Fibroblast of skin of back (primary cell): ENCODE data around the gene ILF3.
A peak's percentile ranks its signal among the peaks of the same experiment; 100 is the strongest.

Source experiments
- DNase-seq: peaks from one replicate; pipeline ENCODE4 v3.0.0-alpha.2; 2013

Gene ILF3

GRCh38 chr19:10678813-10679212, 24.7 kb downstream of the ILF3 start:
- DNase-seq = no peak

- no peak for DNase-seq
Measured at GRCh38 chr19:10679743-10680142, 25.6 kb downstream of the ILF3 start.

DNA sequence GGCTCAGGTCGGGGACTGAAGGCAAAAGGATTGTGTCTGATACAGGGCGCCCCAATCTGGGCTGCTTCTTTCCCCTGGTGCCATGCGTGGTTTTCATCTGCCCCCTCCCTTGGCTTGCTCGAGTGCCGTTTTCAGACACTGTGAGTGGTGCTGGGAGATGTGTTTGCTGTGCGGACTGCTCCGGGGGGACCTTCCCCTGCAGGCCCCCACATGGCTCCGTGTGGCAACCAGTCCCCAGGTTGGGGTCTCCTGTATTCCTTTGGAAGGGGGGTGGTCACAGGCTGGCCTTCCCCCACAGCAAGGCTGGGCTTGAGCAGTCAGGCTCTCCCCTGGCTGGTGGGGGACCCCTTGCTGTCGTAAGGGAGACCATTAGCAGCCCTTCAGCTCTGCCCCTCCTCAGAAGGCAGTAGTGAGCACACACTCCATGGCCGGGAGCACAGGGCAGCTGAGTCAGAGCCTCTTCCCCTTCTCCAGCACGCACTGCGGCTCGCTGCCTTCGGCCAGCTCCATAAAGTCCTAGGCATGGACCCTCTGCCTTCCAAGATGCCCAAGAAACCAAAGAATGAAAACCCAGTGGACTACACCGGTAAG, 26.5 kb downstream of the ILF3 start:
- no peak for DNase-seq

DNA sequence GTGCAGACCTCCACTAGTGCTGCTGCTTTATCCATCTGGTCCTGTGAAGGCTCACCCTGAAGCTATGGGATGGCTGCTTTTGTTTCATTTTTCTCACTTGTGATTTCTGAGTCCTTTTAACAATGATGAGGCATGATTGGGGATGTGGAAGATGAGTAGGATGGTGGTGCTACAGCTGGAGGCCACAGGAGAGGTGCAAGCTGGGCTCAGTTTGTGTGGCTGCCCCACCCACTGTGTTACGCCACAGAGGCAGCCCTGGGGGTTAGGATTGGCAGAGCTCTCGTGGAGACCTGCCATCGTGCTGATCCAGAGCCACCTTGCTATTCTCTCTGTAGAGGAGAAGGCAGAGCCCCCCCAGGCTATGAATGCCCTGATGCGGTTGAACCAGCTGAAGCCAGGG, 27.5 kb downstream of the ILF3 start:
- no peak for DNase-seq

DNA sequence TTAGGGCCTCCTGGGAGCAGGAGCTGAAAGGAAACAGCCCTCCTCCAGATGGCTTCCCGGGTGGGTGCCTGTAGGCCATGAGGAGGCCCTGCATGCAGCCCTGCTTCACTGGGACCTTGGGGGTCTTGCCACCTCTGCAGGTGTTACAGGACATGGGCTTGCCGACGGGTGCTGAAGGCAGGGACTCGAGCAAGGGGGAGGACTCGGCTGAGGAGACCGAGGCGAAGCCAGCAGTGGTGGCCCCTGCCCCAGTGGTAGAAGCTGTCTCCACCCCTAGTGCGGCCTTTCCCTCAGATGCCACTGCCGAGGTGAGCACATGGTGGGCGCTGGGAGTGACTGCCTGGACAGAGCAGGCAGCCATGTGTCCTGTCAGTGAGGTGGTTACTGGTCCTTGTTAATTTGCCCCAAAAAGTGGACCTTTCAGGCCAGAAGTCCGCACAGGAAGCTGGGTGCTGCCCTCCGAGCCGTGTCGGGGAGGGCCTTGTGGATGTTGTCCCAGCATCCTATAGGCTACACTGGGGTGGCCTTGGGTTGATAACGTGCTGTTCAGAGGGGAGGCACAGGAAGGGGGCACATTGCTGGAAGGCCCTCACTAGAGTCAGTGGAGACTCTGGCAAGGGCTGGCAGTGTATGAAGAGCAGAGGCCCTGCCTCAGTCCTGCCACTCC, 28.4 kb downstream of the ILF3 start:
- no peak for DNase-seq

DNA sequence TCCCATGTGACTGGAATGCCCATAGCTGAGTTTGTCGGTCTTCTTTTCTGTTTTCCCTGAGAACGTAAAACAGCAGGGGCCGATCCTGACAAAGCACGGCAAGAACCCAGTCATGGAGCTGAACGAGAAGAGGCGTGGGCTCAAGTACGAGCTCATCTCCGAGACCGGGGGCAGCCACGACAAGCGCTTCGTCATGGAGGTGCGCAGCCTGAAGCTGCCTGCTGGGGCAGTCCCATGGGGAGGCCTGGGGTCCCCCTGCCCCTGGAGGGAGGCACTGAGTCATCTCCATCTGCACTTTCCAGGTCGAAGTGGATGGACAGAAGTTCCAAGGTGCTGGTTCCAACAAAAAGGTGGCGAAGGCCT, 28.9 kb downstream of the ILF3 start:
- DNase-seq = no peak

DNA sequence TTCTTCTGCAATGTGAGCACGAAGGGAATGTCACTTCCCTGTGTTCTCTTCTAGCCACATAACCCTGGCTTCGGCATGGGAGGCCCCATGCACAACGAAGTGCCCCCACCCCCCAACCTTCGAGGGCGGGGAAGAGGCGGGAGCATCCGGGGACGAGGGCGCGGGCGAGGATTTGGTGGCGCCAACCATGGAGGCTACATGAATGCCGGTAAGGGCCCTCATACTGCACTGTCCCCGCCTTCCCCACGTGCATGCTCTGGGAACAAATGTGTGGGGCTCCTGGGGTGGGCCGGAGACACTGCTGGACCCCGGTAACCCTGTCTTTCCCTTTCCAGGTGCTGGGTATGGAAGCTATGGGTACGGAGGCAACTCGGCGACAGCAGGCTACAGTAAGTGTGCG, 29.4 kb downstream of the ILF3 start:
- no peak for DNase-seq

GRCh38 chr19:10685210-10685609, 31.1 kb downstream of the ILF3 start:
- no peak for DNase-seq

GRCh38 chr19:10686193-10686592, 32.0 kb downstream of the ILF3 start:
- DNase-seq = no peak

DNA sequence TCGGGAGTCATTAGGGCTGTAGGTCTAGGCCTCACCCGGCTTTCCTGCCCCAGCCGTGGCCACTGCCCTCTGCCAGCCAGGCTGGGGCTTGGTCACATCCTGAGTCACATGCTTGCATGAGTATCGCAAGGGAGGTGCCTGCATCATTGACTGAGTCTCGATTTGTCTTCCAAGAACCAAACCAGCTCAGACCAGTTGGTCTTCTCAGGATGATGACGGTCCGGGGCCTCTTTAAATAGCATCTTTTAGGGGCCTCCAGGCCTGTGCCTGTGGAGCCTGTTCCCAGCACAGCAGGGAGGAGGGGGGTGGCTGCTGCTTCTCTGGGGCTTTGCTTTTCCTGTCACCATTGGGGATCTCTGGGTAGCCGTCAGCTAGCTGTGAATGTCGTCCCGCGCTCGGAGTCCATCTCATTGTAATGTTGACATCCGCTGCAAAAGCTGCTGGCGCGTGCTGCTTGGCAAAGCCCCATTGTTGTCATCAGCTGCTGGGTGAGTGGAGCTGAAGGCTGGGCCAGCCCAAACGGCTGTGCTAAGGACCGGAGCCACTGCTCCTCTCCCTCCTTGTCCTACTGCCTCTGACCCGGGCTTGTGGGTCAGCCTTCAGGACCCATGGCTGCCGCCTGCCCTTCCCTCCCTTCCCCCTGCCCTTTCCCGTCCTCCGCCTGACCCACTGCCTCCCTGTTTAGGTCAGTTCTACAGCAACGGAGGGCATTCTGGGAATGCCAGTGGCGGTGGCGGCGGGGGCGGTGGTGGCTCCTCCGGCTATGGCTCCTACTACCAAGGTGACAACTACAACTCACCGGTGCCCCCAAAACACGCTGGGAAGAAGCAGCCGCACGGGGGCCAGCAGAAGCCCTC, 32.7 kb downstream of the ILF3 start:
- no peak for DNase-seq

DNA sequence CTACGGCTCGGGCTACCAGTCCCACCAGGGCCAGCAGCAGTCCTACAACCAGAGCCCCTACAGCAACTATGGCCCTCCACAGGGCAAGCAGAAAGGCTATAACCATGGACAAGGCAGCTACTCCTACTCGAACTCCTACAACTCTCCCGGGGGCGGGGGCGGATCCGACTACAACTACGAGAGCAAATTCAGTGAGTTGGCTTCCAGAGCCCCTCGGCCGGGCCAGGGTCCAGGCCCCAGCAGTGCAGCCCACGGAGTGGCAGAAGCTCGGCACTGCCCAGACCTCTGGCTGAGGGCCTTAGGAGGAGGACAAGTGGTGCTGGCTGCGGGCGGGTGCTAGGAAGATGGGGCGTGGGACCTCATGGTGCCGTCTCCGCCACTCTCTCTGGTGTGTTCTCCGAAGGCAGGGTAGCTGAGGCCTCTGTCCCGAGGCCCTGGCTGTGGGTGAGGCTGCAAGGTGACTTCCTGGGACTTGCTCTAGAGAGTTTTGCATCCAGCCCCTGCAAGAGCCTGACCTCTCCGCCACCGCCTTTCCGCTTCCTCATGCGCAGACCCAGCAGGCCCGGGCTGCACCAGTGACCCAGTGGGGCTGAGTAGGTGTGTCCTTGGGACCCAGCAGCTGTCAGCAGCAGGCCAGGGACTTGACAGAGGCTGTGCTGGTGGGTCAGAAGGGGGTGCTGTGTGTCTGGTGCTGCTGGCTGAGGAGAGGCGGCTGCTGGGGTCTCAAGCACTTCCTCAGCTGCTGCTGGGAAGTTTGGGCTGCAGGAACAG, 33.6 kb downstream of the ILF3 start:
- DNase-seq = no peak

DNA sequence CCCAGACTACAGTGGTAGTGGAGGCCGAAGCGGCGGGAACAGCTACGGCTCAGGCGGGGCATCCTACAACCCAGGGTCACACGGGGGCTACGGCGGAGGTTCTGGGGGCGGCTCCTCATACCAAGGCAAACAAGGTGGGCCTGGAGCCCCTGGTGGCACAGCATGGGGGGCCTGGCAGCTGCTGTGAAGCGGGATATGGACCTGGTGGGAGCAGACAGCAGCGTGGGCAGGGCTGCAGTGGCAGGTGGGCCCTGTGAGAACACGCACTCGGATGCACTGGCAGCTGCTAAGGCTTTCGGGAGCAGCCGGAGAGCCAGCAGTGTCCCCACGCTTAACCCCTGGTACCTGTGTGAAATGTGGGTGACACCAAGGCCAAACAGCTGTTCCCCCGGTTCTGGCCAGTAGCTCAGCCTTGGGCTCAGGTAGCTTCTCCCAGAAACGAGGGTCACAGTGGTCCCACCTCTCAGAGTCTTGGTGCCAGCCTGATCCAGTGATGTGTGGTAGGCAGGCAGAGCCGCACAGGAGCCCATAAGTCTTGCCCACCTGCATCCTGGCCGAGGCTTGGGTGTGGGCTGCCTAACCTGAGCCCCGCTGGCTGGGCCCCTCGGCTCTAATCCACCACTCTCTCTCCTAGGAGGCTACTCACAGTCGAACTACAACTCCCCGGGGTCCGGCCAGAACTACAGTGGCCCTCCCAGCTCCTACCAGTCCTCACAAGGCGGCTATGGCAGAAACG, 34.6 kb downstream of the ILF3 start:
- no peak for DNase-seq

GRCh38 chr19:10690341-10690781, 36.2 kb downstream of the ILF3 start:
- DNase-seq = no peak

GRCh38 chr19:10691178-10691881, 37.2 kb downstream of the ILF3 start:
- no peak for DNase-seq

DNA sequence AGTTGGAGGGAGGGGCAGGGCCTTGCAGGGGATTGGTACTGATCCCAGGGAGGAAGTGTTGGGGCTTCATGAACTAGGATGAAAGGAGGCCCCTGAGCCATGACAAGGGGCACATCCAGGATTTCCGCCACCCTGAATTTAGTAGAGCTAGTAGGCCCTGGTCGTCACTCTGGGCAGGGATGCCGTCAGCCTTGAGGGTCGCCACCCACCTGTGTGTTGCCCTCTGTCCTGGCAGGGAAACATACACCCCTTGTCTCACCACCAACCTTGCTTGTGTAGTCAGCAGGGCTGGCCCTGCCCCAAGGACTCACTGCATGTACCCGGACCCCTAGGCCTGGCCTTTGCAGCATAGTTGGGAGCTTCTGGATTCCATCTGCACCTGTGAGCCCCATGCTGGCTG, 37.7 kb downstream of the ILF3 start:
- no peak for DNase-seq

DNA sequence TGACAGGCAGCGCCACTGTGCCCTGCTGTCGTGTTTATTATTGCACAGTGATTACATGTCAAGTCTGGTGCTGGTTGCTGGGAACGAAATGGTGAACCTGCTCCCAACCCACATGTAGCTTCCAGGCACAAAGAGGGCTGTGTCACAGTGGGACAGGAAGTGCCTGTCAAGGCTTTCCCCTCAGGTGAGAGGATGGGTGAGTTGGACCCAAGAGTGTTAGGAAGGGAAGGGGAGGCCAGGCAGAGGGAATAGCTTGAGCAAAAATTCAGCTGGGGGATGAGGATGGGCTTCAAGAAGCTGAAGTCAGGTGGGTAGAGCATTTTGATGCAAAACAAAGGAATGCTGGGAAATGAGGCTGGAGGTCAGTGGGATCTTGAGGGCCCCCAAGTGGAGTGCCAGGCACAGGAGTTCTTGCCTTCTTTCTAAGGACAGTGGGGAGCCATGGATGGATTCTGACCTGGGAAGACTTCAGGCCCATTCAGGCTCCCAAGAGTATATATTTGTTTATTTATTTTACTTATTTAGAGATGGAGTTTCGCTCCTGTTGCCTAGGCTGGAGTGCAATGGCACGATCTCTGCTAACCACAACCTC, 38.6 kb downstream of the ILF3 start:
- DNase-seq = no peak

DNA sequence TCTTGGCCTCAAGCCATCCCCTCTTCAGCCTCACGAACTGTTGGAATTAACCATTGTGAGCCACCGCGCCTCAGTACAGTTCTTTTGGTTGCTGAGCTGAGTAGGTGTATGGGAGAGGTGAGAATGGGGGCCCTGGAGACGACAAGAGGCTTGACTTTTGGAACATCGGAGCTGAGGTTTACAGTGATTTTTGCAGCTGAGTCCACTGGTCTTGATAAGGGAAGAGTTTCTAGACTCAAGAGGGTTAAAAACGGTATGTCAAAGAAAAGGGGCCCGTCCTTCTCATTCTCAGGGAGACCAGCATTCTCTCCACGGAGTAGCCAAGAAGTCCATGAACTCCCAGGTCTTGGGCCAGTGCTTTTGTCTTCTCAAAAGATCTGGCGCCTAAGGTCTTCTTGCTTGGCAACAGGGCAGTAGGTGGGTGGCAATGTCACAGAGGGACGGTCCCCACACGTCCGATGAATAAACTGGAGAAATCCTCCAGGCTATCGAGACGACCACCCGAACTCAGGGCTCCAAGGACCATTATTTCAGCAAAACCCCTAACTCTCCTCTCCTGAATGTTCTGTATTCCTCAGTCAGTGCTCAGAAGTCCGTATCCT, 40.7 kb downstream of the ILF3 start:
- no peak for DNase-seq

- DNase-seq = peak; percentile 93
Measured at GRCh38 chr19:10695401-10696398, 41.6 kb downstream of the ILF3 start.

- peak; percentile 60 for DNase-seq
Measured at GRCh38 chr19:10699650-10700335, 45.6 kb downstream of the ILF3 start.
